Small intestine (tissue), 7 donors: ENCODE data around the gene SPAG7. TPM values are rescaled to one million over a fixed set of nuclear protein-coding genes. Genes with fewer than 3 reads are reported as not detected.

Experiments
- DNase-seq, 2 donors: peaks; one replicate each; pipeline versions ENCODE4 v3.0.0 to v3.0.0-alpha.2; 2013
- FAIRE-seq: peaks from 2 replicates; lab custom pipeline; 2012; peaks lifted over from hg19 to GRCh38; lab: Jason Lieb, UNC
- H3K27ac ChIP-seq, 3 donors: one replicate each; pipeline ENCODE4 v1.5.1; 2013; ENCODE audit warnings: low read length in 2 of 3, mild to moderate bottlenecking in 2 of 3, control low read depth in 1 of 3, inconsistent platforms in 1 of 3, low read depth in 1 of 3, moderate library complexity in 1 of 3
- H3K27me3 ChIP-seq, 3 donors: one replicate each; pipeline ENCODE4 v1.6.1; 2013; ENCODE audit warnings: low read length in 3 of 3, inconsistent platforms in 1 of 3; ENCODE audit not compliant: control insufficient read depth in 3 of 3, insufficient read depth in 3 of 3
- H3K36me3 ChIP-seq, 3 donors: one replicate each; pipeline ENCODE4 v1.6.1; 2013; ENCODE audit warnings: low read length in 3 of 3, inconsistent platforms in 1 of 3, low read depth in 1 of 3, mild to moderate bottlenecking in 1 of 3, moderate library complexity in 1 of 3; ENCODE audit not compliant: control insufficient read depth in 3 of 3, insufficient read depth in 2 of 3
- H3K4me1 ChIP-seq, 3 donors: one replicate each; pipeline ENCODE4 v1.6.1; 2013; ENCODE audit warnings: low read length in 2 of 3, inconsistent platforms in 1 of 3, low read depth in 1 of 3, mild to moderate bottlenecking in 1 of 3, moderate library complexity in 1 of 3; ENCODE audit not compliant: control insufficient read depth in 3 of 3, insufficient read depth in 2 of 3
- H3K4me3 ChIP-seq, 3 donors: one replicate each; pipeline ENCODE4 v1.5.1; 2013; ENCODE audit warnings: low read length in 3 of 3, control low read depth in 1 of 3, inconsistent platforms in 1 of 3, low read depth in 1 of 3, mild to moderate bottlenecking in 1 of 3, moderate library complexity in 1 of 3
- H3K9me3 ChIP-seq, 2 donors: one replicate each; pipeline ENCODE4 v1.6.1; 2013; ENCODE audit warnings: low read depth in 1 of 2, low read length in 1 of 2; ENCODE audit not compliant: control insufficient read depth in 2 of 2, insufficient read depth in 1 of 2
- WGBS, 3 donors: extraction: QIAGEN DNeasy Blood & Tissue Kit; methylation state at CpG; one replicate each; pipeline ENCODE4 v1.1.7; 2013; 5-methylcytosine and 5-hydroxymethylcytosine counted together
- polyA plus RNA-seq, 4 donors: library from polyadenylated mRNA; stranded (reverse) in 3 of 4; unstranded in 1 of 4; fragments of 200-250 nt in 3 of 4; fragments of 120-200 nt in 1 of 4; gene quantifications; one replicate each; pipeline versions ENCODE4 v1.2.1 to v1.2.3, GENCODE V29; 2013
- donor health status: healthy with polysubstance abuse.
- donor health status: control.
- donor health status: control.
- donor health status: Bipolar disorder and iron deficiency.
- donor health status: healthy.

SPAG7 gene
- polyA plus RNA-seq, 4 donors, result 76.7 to 101 (median 80.0) TPM

GRCh38 chr17:4950746-4951204 lies 16.8 kb downstream of the SPAG7 start, which contains the start of gene ENO3:
ENO3 (plus strand) TSS chr17:4951119; CDS start chr17:4951830, 711 bp downstream.
- WGBS, 3 donors, result 26 to 43% (median 37%) methylated on average over 7 of the region's 7 CpGs
- Histone ChIP-seq H3K27me3 (no peaks in the 10 kb centered on the region), H3K4me3 (peak within 1 kb of the TSS in 2 of 3 donors; percentile 69 to 87), H3K36me3 (peaks cover 0 to 13% (median 5%) of the 10 kb centered on the region in 3 donors), H3K9me3 (no peaks in the 10 kb centered on the region), H3K4me1 (peaks cover 0 to 29% (median 10%) of the 10 kb centered on the region in 3 donors), H3K27ac (peak within 1 kb of the TSS; percentile 95 to 100 (median 97))
- FAIRE-seq (no peak), DNase-seq (peak in 1 of 2 donors; percentile 39)

GRCh38 chr17:4950075-4950745 lies 17.4 kb downstream of the SPAG7 start:
- peaks cover 0 to 35% (median 13%) of the 10 kb centered on the region in 3 donors for H3K4me1 ChIP-seq
- DNase-seq, result peak in 1 of 2 donors; percentile 67

GRCh38 chr17:4949321-4950074 lies 18.1 kb downstream of the SPAG7 start:
- Histone ChIP-seq H3K9me3 (no peaks in the 10 kb centered on the region), H3K4me3 (peak overlapping the region; percentile 54 to 93 (median 87)), H3K4me1 (peaks cover 3 to 40% (median 13%) of the 10 kb centered on the region in 3 donors), H3K27me3 (no peaks in the 10 kb centered on the region), H3K27ac (peak overlapping the region; percentile 91 to 100 (median 99)), H3K36me3 (peaks cover 0 to 26% (median 12%) of the 10 kb centered on the region in 3 donors)
- WGBS, 3 donors, result 0 to 1% (median 1%) methylated on average over 42 to 75 of the region's 75 CpGs
- FAIRE-seq (no peak), DNase-seq (peak; percentile 91 to 93)

More at GRCh38 chr17:4950075-4950745, 17.4 kb downstream of the SPAG7 start:
- H3K27me3 ChIP-seq, result no peaks in the 10 kb centered on the region
- WGBS, 3 donors, result 2 to 4% (median 2%) methylated on average over 31 to 52 of the region's 52 CpGs
- H3K36me3 ChIP-seq, result peaks cover 0 to 19% (median 7%) of the 10 kb centered on the region in 3 donors
- no peak for FAIRE-seq
- H3K27ac ChIP-seq, result peak overlapping the region; percentile 95 to 100 (median 97)
- H3K9me3 ChIP-seq, result no peaks in the 10 kb centered on the region
- peak overlapping the region in 2 of 3 donors; percentile 69 to 87 for H3K4me3 ChIP-seq

- Histone ChIP-seq H3K4me1 (peaks cover 3 to 40% (median 16%) of the 10 kb centered on the region in 3 donors), H3K27me3 (no peaks in the 10 kb centered on the region), H3K36me3 (peaks cover 0 to 31% (median 16%) of the 10 kb centered on the region in 3 donors), H3K4me3 (peak overlapping the region; percentile 54 to 93 (median 87)), H3K27ac (peak overlapping the region; percentile 91 to 100 (median 99)), H3K9me3 (no peaks in the 10 kb centered on the region)
- WGBS, 3 donors, result 0 to 1% (median 0%) methylated on average over 25 to 40 of the region's 40 CpGs
- DNase-seq (peak; percentile 89 to 96), FAIRE-seq (no peak)
Observed at GRCh38 chr17:4948931-4949320, 18.7 kb downstream of the SPAG7 start.

GRCh38 chr17:4948166-4948930 lies 19.3 kb downstream of the SPAG7 start, which contains the start of gene PFN1:
PFN1 (minus strand) TSS chr17:4948530; CDS start chr17:4948394, 136 bp downstream.
- Histone ChIP-seq H3K9me3 (no peaks in the 10 kb centered on the region), H3K27ac (peak within 1 kb of the TSS; percentile 98 to 100 (median 99)), H3K27me3 (no peaks in the 10 kb centered on the region), H3K4me1 (peaks cover 3 to 40% (median 16%) of the 10 kb centered on the region in 3 donors), H3K4me3 (peak within 1 kb of the TSS; percentile 87 to 99 (median 93)), H3K36me3 (peaks cover 0 to 35% (median 20%) of the 10 kb centered on the region in 3 donors)
- FAIRE-seq (no peak), DNase-seq (peak; percentile 91 to 94)
- 0 to 1% (median 0%) methylated on average over 48 to 59 of the region's 59 CpGs for WGBS, 3 donors

- H3K36me3 ChIP-seq, result peaks cover 0 to 42% (median 21%) of the 10 kb centered on the region in 3 donors
- H3K27me3 ChIP-seq, result no peaks in the 10 kb centered on the region
- H3K4me1 ChIP-seq, result peaks cover 4 to 40% (median 16%) of the 10 kb centered on the region in 3 donors
- FAIRE-seq, result no peak
- peak overlapping the region; percentile 87 to 99 (median 93) for H3K4me3 ChIP-seq
- H3K9me3 ChIP-seq, result no peaks in the 10 kb centered on the region
- peak; percentile 69 to 76 for DNase-seq
- H3K27ac ChIP-seq, result peak overlapping the region; percentile 95 to 98 (median 97)
- WGBS, 3 donors, result 0 to 1% (median 0%) methylated on average over 36 to 56 of the region's 56 CpGs
Observed at GRCh38 chr17:4947411-4948165, 20.0 kb downstream of the SPAG7 start.

- Histone ChIP-seq H3K4me1 (peaks cover 4 to 41% (median 16%) of the 10 kb centered on the region in 3 donors), H3K9me3 (no peaks in the 10 kb centered on the region), H3K27me3 (no peaks in the 10 kb centered on the region), H3K27ac (peak overlapping the region; percentile 86 to 97 (median 86)), H3K36me3 (peaks cover 0 to 48% (median 24%) of the 10 kb centered on the region in 3 donors), H3K4me3 (peak overlapping the region; percentile 87 to 99 (median 93))
- FAIRE-seq (no peak), DNase-seq (no peak)
- 0 to 5% (median 0%) methylated on average over 5 to 7 of the region's 7 CpGs for WGBS, 3 donors
Observed at GRCh38 chr17:4947010-4947410, 20.6 kb downstream of the SPAG7 start.
